ENCODE results near the gene B4GALT5.

The B4GALT5 gene

GRCh38 chr20:49591217-49591865 is 122.3 kb downstream of the B4GALT5 start:
- Mint-ChIP-seq H3K9me3 (peaks cover 15% of the 10 kb centered on the region), H3K36me3 (no peaks in the 10 kb centered on the region), H3K4me3 (no peak overlapping the region), H3K4me1 (peaks cover 12% of the 10 kb centered on the region), H3K27ac (no peak overlapping the region), H3K27me3 (peaks cover 31% of the 10 kb centered on the region)
- DNase-seq (ENCODE audit: low spot score in 2 of 2) = no peak
- no peak for ATAC-seq (ENCODE audit: low read depth)

GRCh38 chr20:49590163-49591017 is 123.3 kb downstream of the B4GALT5 start:
- Mint-ChIP-seq H3K4me3 (no peak overlapping the region), H3K9me3 (peaks cover 15% of the 10 kb centered on the region), H3K4me1 (peaks cover 11% of the 10 kb centered on the region), H3K36me3 (no peaks in the 10 kb centered on the region), H3K27me3 (peaks cover 29% of the 10 kb centered on the region), H3K27ac (no peak overlapping the region)
- no peak for ATAC-seq (ENCODE audit: low read depth)
- DNase-seq (ENCODE audit: low spot score in 2 of 2) = no peak

GRCh38 chr20:49589747-49590146 is 123.9 kb downstream of the B4GALT5 start:
- Mint-ChIP-seq H3K9me3 (peaks cover 15% of the 10 kb centered on the region), H3K27me3 (peaks cover 26% of the 10 kb centered on the region), H3K4me3 (no peak overlapping the region), H3K27ac (no peak overlapping the region), H3K36me3 (no peaks in the 10 kb centered on the region), H3K4me1 (peaks cover 11% of the 10 kb centered on the region)
- no peak for DNase-seq (ENCODE audit: low spot score in 2 of 2)
- no peak for ATAC-seq (ENCODE audit: low read depth)

GRCh38 chr20:49587111-49587570 is 126.5 kb downstream of the B4GALT5 start:
- Mint-ChIP-seq H3K27me3 (peaks cover 19% of the 10 kb centered on the region), H3K36me3 (no peaks in the 10 kb centered on the region), H3K4me1 (peaks cover 9% of the 10 kb centered on the region), H3K9me3 (peaks cover 16% of the 10 kb centered on the region), H3K4me3 (no peak overlapping the region), H3K27ac (no peak overlapping the region)
- ATAC-seq (ENCODE audit: low read depth) (no peak), DNase-seq (ENCODE audit: low spot score in 2 of 2) (no peak)

- DNase-seq (ENCODE audit: low spot score in 2 of 2) (no peak), ATAC-seq (ENCODE audit: low read depth) (no peak)
- peaks cover 12% of the 10 kb centered on the region for H3K9me3 Mint-ChIP-seq
- H3K4me3 Mint-ChIP-seq = no peak overlapping the region
- peaks cover 6% of the 10 kb centered on the region for H3K4me1 Mint-ChIP-seq
- peaks cover 17% of the 10 kb centered on the region for H3K27me3 Mint-ChIP-seq
- no peak overlapping the region for H3K27ac Mint-ChIP-seq
- no peaks in the 10 kb centered on the region for H3K36me3 Mint-ChIP-seq
Observed at GRCh38 chr20:49585585-49586245, 128.0 kb downstream of the B4GALT5 start.

GRCh38 chr20:49584418-49585382 is 129.0 kb downstream of the B4GALT5 start:
- no peak for DNase-seq (ENCODE audit: low spot score in 2 of 2)
- H3K27ac Mint-ChIP-seq = no peak overlapping the region
- H3K4me1 Mint-ChIP-seq = no peaks in the 10 kb centered on the region
- ATAC-seq (ENCODE audit: low read depth) = no peak
- H3K27me3 Mint-ChIP-seq = peaks cover 18% of the 10 kb centered on the region
- peaks cover 4% of the 10 kb centered on the region for H3K9me3 Mint-ChIP-seq
- H3K36me3 Mint-ChIP-seq = no peaks in the 10 kb centered on the region
- no peak overlapping the region for H3K4me3 Mint-ChIP-seq

- no peak overlapping the region for H3K27ac Mint-ChIP-seq
- peaks cover 3% of the 10 kb centered on the region for H3K9me3 Mint-ChIP-seq
- no peaks in the 10 kb centered on the region for H3K4me1 Mint-ChIP-seq
- no peak overlapping the region for H3K4me3 Mint-ChIP-seq
- DNase-seq (ENCODE audit: low spot score in 2 of 2) = no peak
- peaks cover 18% of the 10 kb centered on the region for H3K27me3 Mint-ChIP-seq
- no peaks in the 10 kb centered on the region for H3K36me3 Mint-ChIP-seq
- no peak for ATAC-seq (ENCODE audit: low read depth)
Observed at GRCh38 chr20:49583669-49584417, 129.8 kb downstream of the B4GALT5 start.

GRCh38 chr20:49583343-49583668 is 130.4 kb downstream of the B4GALT5 start:
- ATAC-seq (ENCODE audit: low read depth) (no peak), DNase-seq (ENCODE audit: low spot score in 2 of 2) (no peak)
- peaks cover 3% of the 10 kb centered on the region for H3K9me3 Mint-ChIP-seq
- no peak overlapping the region for H3K27ac Mint-ChIP-seq
- H3K36me3 Mint-ChIP-seq = no peaks in the 10 kb centered on the region
- no peaks in the 10 kb centered on the region for H3K4me1 Mint-ChIP-seq
- no peak overlapping the region for H3K4me3 Mint-ChIP-seq
- H3K27me3 Mint-ChIP-seq = peaks cover 14% of the 10 kb centered on the region
